Renal pelvis (tissue), 4 donors: ENCODE results near the gene C11orf87. TPM values are rescaled to one million over a fixed set of nuclear protein-coding genes. Genes with fewer than 3 reads are reported as not detected.

Experiments
- DNase-seq: peaks from one replicate; pipeline ENCODE4 v3.0.0-alpha.2; 2013
- polyA plus RNA-seq, 3 donors: library from polyadenylated mRNA; unstranded; fragments of 120-200 nt; gene quantifications; one replicate each; pipeline ENCODE4 v1.2.1, GENCODE V29; 2013; ENCODE audit not compliant: insufficient read length in 3 of 3

The C11orf87 gene
- polyA plus RNA-seq, 3 donors: 0.07 to 0.23 (median 0.09) TPM

GRCh38 chr11:109439684-109440083, 17.7 kb downstream of the C11orf87 start:
- no peak for DNase-seq

DNA sequence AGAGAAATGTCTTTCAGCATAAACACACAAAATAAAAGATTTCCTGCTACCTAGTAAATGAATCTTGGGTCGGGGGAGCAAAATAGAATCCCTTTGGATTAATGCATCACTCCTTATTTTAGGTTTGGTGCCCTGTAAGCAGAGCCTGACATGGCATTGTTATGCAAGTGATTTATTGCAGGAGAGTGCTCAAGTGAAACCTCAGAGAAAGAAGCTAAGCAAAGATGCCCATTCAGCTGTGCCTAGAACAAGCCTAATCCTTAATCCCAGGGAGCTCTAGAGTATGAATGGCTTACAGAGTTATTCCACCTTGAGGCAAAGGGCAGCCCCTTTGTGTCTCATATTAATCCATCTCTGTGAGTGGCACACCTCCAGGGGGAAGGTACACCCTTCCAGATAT, 21.1 kb downstream of the C11orf87 start:
- DNase-seq: no peak

DNA sequence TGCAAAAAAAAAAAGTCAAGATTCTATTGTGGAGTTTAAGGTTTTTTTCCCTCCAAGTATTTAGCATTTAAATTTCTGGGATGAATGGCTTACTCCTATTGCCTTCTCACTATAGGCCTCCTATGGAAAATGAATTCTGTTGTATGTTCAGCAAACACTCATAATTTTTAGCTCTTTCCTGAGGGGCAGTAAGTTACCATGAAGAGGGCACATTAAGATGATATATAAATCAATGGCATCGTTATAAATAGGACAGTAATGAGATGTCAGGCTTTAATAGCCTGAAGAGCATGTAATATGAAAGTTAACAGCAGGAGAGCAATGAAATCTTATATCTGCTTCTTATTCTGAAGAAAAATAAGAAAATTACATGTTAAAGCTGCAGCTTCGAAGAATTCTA, 32.9 kb downstream of the C11orf87 start:
- DNase-seq: no peak
